Stimulated activated CD8-positive, alpha-beta memory T cell treated with anti-CD3 and anti-CD28 coated beads, Interleukin-2, amount 100 ng/mL, for 1 hour (primary cell): ENCODE results near the gene XXYLT1.
"Not testable (repeated sequence)": the region's sequence is repeated elsewhere in the genome, so short reads cannot be mapped to it uniquely, and the experiment has no call there.

Experiments
- DNase-seq, 2 donors: peaks; one replicate each; pipeline ENCODE4 v3.0.0-alpha.2; 2020; ENCODE audit warnings: low read depth in 2 of 2

The XXYLT1 gene

DNA sequence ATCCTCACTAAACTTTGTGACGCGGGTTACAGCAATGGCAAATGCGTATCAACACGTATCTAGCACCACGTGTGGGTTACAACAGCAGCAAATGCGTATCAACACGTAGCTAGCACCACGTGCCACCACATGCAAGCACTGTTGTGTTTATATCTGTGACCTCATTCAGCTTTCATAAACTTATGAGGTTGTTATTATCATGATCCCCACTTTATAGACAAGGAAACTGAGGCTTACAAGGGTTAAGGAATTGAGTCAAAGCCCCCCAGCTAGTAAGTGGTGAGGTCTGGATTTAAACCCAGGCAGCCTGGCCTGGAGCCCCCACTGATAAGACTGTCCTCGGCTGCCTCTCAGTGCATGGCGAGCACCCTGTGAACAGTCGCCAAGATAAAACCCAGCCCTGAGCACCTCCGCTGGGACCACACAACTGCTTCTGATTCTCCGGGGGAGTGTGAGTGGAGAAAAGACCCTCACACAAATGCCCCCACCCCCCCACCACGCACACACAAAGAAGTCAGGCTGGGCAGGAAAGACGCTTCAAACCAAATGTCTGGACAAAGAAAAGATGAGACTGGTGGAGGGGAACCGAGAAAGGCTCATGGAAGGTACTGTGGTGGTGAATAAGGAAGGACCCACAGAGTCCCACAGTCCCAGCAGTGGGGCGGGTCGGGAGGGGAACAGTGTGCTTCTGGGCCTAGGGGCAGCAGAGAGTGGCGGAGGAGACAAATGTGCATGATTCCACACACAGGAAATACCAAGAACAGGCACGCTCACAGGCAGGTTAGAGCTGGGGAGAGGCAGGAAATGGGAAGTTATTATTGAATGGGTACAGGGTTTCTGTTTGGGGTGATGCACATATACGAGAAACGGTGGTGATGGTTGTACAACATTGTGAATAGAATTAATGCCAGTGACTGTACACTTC, 173.4 kb downstream of the XXYLT1 start:
- no peak for DNase-seq

DNA sequence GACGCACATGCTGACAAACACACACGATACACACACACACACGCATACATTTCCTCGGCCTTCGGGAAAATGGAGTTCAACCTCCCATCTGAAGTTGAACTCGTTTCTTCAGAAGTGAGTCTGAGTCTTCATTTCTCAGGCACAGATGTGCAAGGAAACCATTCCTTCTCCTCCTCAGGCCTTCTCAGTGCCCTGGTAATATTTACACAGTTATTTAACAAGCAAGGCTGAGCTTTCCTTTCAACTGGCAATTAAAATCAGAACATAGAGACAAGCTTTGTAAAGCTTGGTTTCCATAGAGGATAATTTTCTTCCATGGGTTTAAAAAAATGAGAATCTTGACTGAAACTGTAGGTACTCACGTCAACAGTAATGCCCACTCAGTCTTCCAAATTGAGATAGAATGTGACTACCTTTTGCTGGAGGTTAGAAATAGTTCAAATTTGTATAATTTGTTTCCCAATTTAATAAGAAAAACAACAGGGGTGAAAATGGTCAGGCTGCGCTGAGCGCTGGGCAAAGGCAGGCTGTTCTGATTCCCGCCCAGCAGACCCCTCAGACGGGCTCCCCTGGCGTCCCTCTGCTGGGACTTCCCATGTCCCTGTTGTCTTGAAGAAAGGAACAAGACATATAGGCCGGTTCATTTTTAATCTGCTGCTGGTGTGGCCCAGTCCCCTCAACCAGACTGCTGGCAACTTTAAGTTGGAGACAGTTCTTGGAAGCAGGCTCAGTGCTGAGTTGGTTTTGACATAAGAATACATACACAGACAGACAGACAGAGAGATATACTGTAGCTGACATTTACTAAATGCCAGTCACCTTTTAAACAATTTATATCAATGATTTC, 174.3 kb downstream of the XXYLT1 start:
- DNase-seq: no peak

DNA sequence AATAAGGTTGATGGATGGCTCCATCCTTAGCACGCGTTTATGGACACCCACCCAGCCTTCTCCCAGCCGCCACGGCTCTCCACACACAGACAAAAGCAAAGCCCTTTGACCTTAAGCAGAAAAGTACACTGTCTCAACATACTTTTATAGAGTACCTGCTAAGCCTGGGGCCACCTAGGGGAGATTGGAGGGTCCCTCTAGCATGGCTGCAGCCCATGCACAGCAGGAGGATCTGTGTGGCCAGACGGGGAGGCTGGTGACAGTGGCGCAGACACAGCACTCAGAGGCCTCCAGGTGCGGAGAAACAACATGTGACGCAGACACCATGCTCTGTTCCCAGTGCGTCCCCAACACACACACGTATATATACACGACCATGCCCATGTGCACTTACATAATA, 174.9 kb downstream of the XXYLT1 start:
- no peak for DNase-seq

DNA sequence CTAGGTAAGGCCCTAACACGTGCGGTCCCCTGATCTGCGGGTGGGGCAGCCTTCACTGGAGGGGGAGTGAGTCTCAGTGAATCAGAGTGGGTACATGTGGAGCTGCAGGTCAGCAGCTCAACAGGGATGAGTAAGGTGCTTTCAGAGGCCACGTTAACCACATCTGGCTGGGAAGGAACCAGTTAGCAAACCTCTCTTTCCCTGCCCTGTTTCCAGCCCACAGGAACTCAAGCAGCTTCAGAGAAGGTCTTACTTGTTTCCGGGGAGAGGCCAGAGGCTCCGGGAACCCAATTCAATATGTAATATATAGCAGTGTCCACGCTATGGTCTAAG, 175.3 kb downstream of the XXYLT1 start:
- DNase-seq: no peak

DNA sequence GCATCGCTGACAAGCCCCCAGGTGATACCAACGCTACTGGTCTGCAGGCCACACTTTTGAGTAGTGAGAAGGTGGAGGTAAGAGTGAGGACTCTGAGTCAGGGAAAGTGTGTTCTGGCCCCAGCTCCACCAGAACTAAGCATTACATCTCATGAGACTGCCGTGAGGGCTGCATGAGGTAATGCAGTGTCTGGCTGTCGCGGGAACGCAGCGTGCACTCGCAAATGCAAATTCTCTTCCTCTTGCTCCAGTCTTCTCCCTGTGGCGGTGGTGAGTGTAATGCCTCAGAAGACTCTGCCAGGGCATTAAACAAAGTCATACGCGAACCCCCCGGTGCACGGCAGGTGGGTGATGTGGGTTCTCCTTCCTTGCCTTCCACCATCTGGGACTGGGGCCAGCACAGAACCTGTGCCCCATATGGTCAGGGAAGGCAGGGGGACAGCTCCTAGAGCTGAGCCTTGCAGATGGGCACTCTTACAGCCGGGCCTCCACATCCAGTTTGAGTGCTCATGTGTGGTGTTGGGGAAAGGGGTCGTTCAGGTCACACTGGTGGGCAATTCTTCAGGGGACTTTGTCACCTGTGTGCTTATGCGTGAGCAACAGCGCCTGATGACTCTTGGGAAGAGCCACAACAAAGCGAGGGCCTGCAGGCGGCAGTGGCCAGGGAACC, 175.8 kb downstream of the XXYLT1 start:
- no peak for DNase-seq

DNA sequence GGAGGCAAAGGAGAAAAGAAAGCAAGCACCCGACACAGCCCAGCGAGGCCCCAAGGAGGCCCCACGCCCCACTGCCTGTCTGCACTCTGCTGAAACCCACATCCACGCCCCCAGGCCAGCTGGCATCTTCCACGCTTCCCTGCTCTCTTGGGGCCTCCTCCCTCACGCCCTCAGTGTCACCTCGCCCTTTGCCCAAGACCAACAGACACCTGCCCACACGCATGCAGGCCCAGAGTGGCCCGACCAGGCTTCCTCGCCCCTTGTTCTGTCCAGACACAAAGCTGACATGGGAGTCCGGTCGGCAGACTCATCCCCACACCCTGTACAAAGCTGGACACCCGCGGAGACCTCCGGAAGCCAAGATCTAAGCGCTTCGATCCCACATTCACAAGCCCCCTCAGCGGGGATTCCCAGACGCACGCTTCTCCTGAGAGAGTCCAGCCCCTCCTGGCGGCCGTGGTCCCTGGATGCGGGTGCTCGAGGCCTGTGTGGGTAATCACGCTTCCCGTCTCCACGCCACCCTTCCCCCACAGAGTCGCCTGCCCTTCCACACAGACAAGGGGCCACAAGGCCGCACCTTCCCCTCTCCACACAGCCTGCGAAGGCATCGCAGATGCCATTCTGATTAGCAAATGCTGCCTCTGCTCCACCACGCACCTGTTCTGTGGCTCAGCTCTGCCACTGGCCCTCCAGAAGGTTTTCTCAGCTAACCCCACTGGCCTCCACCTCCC, 176.6 kb downstream of the XXYLT1 start:
- DNase-seq: no peak

DNA sequence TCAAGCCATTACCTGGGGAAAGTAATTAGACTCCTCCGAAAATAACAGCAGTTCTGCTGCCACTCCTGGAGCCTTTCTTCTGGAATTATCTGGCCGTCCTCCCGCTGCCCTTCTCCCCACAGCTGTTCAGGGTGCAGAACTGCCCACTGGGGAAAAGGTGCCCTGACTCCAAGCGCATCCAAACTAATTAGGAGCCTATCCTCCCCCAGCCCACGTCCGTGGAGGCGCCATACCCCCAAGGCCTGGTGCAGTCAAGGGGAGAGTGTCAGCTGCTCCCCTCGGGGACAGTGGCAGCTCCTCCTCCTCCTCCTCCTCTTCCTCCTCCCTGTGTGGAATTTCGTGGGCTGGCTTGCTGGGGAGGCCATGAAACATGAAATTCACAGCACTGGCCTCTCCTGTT, 177.2 kb downstream of the XXYLT1 start:
- DNase-seq: no peak

DNA sequence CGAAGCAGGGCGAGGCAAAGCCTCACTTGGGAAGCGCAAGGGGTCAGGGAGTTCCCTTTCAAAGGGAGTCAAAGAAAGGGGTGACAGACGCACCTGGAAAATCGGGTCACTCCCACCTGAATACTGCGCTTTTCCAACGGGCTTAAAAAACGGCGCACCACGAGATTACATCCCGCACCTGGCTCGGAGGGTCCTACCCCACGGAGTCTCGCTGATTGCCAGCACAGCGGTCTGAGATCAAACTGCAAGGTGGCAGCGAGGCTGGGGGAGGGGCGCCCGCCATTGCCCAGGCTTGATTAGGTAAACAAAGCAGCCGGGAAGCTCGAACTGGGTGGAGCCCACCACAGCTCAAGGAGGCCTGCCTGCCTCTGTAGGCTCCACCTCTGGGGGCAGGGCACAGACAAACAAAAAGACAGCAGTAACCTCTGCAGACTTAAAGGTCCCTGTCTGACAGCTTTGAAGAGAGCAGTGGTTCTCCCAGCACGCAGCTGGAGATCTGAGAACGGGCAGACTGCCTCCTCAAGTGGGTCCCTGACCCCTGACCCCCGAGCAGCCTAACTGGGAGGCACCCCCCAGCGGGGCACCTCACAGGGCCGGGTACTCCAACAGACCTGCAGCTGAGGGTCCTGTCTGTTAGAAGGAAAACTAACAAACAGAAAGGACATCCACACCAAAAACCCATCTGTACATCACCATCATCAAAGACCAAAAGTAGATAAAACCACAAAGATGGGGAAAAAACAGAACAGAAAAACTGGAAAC, 182.9 kb downstream of the XXYLT1 start:
- DNase-seq: not testable (repeated sequence)

DNA sequence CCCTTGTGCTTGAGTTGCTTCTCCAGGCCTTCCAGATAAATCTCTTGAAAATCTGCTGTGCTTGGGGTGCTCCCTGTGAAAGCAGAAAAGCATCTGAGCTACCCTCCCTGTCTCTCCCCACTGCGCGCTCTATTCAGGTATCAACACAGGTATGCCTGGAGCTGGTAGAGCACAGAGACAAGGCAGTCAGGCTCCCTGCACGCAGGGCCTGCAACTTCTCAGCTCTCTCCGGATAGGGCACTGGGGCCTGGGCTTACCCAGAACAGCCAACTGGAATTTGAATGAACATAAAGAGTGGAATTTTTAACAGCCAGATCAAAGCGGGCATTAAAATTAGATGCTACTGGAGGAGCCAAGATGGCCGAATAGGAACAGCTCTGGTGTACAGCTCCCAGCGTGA, 183.6 kb downstream of the XXYLT1 start:
- DNase-seq: no peak

DNA sequence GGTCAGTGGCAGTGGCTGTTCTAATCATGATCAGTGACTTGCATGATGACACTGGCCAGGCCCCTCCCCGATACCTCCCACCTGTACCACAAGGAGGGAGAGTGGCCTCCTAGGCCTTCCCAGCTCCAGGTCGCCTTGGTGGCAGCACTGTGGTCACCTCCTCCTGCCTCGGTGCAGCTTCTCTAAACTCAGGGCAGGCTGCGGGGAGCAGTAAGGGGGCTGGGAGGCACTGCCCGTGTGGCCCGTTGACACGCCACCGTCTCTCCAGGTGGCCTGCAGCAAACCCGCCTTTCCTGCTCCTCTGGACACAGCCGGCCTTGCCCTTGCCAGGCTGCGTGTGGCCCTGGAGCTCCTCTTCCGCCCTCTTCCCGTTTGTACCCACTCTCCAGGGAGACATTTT, 184.1 kb downstream of the XXYLT1 start:
- DNase-seq: no peak

DNA sequence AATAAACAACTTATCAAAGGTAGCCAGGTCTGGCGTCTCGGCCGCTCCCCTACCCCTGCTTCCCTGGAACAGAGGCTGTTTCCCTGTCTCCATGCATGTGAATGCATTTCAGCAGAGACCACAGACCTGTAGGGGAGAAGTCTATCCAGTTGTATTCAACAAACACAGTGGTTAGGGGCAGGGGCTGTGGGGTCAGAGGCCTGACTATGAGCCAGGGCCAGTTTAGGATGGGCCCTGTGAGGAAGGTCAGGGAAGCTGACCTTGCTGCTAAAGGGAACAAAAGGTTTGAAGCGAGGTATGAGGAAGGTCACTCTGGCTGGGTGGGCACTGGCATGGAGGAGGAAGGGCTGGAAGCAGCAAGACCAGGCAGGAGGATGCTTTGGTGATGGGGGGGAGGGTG, 184.6 kb downstream of the XXYLT1 start:
- no peak for DNase-seq

DNA sequence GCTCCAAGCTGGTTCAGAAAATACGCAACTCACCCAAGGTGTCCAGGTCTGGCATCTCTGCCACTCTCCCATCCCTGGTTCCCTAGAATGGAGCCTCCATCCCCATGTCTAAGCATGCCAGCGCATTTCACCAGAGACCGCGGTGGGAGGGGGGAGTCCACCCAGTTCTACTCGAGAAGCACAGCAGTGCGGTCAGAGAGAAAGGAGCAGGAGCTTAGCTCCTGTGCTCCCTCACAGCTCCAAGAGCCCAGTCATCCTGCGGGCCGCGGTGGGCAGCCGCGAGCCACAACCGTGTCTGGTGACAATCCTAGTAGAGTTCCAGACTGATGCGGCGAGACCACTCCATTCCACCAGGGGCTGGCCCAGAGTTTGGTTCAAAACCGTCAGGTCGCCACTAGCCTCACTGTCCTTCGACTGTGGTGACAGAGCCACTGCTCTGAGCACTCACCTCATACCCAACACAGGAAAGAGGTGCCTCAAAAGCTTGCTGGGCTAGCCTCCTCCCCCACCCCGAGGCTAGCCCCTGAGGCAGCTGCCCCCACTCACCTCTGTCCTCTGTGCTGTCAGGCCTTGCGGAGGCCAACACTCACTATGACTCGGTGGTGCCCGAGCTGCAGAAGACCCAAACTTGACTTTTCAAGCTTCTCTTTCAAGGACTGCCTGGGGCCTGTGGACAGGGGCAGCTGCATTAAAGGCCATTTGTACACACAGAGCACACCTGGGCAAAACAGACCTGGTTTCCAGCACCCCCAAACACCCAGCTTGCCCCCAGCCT, 185.4 kb downstream of the XXYLT1 start:
- DNase-seq: no peak

DNA sequence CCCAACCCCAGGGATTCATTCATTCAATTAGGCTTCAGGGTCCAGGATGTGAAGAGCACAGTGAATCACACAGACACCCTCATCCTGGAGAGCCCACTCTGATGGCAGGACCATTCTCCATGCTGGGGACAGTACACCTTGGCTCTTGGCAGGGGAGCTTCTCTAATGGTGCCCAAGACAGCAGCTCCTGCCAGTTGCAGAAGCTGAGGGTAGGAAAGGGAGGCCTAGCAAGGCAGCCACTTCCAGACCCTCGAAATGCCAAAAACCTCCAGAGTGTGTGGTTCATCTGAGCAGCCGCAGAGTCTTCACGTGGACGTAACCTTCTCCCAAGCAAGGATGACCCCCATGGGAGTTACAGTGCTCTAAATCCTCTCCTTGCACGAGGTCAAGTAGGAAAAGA, 186.2 kb downstream of the XXYLT1 start:
- no peak for DNase-seq

DNA sequence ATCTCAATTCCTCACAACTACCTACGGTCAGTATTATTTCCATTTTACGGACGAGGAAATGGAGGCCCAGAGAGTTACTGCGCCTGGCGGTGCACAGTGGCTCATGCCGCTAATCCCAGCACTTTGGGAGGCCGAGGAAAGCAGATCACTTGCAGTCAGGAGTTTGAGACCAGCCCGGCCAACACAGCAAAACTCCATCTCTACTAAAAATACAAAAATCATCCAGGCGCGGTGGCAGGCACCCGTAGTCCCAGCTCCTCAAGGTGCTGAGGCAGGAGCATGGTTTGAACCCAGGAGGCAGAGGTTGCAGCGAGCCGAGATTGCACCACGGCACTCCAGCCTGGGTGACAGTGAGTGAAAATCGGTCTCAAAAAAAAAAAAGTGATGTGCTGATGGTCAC, 187.3 kb downstream of the XXYLT1 start:
- DNase-seq: no peak

DNA sequence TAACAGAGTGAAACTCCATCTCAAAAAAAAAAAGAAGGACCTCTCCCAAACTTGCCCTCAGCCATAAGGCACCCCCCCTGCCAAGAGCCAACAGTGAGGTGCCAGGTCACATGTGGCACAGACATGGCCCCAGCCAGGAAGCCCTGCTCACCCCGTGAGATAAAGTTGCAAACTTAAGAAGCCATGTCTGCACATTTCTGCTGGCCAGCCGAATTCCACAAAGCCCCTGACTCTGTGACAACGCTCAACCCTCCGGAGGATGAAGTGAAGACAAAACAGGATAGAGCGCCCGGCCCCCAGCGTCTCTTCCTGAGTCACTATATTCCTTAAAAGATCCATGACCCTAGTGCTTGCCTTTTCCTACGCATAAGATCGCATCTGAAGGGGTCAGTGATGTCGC, 188.1 kb downstream of the XXYLT1 start:
- DNase-seq: no peak

DNA sequence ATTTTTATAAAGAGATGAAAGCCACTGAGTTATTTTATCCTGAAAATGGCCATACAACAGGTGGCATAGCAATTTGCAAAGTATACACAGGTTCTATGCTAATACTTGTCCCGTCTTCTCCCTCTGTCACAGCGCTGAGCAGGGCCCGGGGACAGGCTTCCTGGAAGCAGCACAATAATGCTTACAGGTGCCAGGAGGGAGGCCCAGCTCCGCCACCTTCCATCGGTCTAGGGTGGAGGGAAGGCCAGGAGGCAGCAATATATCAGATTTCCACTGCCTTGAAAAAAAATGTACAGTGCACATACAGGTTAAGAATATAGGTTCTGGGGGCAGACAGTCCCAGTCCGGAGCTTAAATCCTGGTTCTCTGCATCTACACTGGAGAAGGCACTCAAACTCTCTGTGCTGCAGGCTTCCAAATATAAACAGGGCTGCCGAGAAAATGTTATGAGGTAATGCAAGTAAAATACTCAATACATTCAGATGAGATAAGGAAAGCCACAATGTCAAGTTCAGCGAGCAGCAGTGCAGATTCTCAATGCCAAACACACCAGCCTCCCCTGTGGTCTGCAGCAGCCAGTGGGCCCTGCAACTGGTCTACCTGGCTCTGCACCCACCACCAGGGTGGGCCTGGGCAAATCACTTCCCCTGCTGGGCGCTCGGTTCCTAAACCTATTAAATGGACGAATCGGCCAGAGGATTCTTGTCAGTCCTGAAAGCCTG, 189.6 kb downstream of the XXYLT1 start:
- DNase-seq: no peak

DNA sequence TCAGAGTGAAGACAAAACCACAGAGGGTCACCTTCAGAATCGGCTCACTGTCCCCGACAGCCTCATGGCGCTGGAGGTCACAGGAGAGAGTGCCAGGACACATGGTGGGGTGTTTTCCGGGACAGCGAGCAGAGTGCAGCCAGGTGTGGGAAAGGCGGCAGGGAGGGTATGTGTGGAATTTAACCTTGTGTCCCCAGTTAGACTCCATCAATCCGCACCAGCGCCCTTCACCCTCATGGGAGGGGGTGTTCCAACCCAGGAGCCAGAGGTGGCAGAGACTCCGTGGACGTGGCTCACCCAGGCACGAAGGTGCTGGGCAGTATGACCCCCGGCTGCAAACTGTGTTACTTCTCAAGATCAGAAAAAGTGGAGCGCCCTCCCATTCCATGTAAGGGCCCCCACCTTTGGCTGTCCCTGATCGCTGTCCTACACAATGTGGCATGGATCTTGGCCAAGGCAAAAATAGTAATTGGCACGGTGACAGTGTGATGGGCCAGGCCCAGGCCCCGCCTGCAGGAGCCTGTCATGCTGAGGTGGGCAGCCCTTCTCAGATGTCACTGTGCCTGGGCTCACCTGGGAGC, 190.3 kb downstream of the XXYLT1 start:
- no peak for DNase-seq

DNA sequence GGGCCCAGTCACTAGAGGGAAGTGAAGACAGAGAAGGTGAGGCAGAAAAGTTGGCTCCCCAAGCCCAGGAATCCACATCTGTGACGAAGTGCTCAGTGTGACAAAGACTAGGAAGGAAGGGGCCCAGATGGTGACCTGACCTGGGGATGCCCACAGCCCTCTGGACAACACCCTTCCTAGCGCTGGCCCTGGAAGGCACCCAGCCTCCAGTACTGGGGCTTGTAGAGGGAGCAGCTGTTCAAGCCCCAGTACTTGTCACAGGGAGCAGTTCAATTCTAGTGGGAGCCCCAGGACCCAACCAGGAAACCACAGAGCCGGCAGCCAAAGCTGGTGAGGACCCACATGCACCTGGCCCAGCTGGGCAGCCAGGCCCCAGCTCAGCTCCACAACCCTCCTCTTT, 190.8 kb downstream of the XXYLT1 start:
- no peak for DNase-seq

DNA sequence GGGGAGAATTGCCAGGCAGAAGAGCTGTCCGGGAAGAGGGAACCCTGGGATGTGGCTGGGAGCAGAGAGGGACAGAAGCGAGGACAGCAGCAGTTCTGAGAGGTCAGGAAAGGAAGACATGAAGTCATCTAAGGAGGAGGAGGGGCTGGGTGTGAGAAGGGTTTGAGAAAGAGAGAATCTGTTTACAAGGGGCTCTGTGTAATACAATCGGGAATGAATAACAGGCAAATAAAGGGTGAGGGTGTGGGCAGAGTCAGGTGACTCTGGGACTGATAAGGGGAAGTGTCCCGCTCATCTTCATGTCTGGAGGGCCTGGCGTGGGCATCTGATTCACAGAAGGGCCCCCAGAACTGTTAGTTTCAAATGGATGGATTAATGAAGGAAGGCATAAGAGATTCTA, 191.3 kb downstream of the XXYLT1 start:
- no peak for DNase-seq
